Measurements from ENCODE around the gene KRT5. TPM values are rescaled to one million over a fixed set of nuclear protein-coding genes. Genes with fewer than 3 reads are reported as not detected.

The KRT5 gene
- total and polyA plus RNA-seq, 2 donors (not counting 1 experiment from before 2014, with no cell fraction given) = 0.82 TPM; not detected in 1

DNA sequence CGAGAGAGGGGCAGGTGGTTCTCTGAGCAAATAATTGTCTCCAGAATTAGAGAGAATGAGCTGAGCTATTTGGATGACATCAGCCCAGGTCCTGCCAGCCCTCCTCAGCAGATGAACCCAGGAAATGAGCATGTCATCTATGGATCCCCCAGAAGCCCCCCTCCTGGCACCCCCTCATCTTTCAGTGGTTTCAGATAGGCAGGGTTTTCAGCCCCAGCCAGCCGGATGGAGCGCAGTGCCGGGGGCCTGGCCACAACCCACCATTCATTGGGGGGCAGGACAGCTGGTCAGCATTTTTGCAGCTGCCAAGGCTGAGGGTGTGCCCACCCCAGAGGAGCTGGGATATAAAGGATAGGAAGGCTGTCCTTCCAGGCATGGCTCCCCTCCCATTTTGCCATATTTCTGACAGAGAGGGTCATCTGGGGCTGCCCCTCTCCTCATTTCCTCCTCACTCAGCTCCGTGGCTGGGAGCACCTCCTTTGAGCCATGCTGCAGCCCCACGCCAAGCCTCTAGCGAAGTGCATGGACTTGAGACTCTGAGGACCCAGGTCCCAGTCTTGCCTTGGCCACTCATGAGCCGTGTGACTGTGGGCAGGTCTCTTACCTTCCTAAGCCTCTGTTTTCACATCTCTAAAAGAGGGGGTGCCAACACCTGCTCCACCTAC is 38.7 kb upstream of the KRT5 start:
- Histone ChIP-seq H3K4me2 (ENCODE audit: extremely low read depth, insufficient read depth, low read length) (no peak overlapping the region), H3K9me3 (ENCODE audit: control insufficient read depth, insufficient read depth, low read depth, low read length) (no peaks in the 10 kb centered on the region), H3K9ac (ENCODE audit: insufficient read depth, low read length) (no peak overlapping the region), H4K20me1 (ENCODE audit: control insufficient read depth, extremely low read depth, insufficient read depth, low read length) (no peaks in the 10 kb centered on the region), H3K36me3 (ENCODE audit: control insufficient read depth, insufficient read depth, low read length) (no peaks in the 10 kb centered on the region), H3K4me3 (replicated peaks in 1 of 4; ENCODE audit: control extremely low read depth in 1 of 4, insufficient read depth in 1 of 4, low read depth in 3 of 4, low read length in 4 of 4) (no peak overlapping the region), H3K4me1 (ENCODE audit: control insufficient read depth, extremely low read depth, insufficient read depth, low read length) (no peaks in the 10 kb centered on the region), H3K27ac (ENCODE audit: insufficient read depth, low read length) (no peak overlapping the region), H3K79me2 (ENCODE audit: control insufficient read depth, insufficient read depth, low read length) (no peaks in the 10 kb centered on the region), H2AFZ (ENCODE audit: low read length) (no peak overlapping the region), H3K27me3 (ENCODE audit: control insufficient read depth, insufficient read depth, low read length) (no peaks in the 10 kb centered on the region)
- no peak for DNase-seq (ENCODE audit: low read depth in 2 of 2)
- TF ChIP-seq EZH2 (IDR thresholded peaks at IDR 0.05; ENCODE audit: low read length, missing control alignments) = no peak
- no peak for TF ChIP-seq CTCF (conservative IDR thresholded peaks at IDR 0.05 in 1 of 2, IDR thresholded peaks at IDR 0.05 in 1 of 2; ENCODE audit: low read depth in 1 of 2, low read length in 2 of 2)

DNA sequence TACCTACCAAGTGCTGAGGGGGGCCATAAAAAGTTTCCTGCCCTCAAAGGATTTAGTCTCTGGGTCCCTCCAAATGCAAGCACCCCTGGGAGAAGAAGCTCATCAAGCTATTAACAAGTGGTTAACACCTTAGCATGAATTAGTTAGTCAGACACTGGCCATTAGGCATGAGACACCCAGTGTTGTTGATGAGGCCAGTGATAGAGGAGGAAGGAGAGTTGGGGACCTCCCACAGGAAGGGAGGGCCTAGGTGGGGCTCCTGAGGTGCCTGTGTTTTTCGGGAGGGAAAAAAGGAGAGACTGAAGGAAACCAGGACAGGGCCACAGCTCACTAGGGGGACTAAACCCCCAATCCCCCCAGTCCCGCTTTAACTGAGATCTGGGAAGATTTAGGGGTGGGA is 37.3 kb upstream of the KRT5 start:
- Histone ChIP-seq H3K4me1 (ENCODE audit: control insufficient read depth, extremely low read depth, insufficient read depth, low read length) (no peaks in the 10 kb centered on the region), H3K36me3 (ENCODE audit: control insufficient read depth, insufficient read depth, low read length) (no peaks in the 10 kb centered on the region), H2AFZ (ENCODE audit: low read length) (no peak overlapping the region), H3K4me3 (replicated peaks in 1 of 4; ENCODE audit: control extremely low read depth in 1 of 4, insufficient read depth in 1 of 4, low read depth in 3 of 4, low read length in 4 of 4) (no peak overlapping the region), H3K27ac (ENCODE audit: insufficient read depth, low read length) (no peak overlapping the region), H3K27me3 (ENCODE audit: control insufficient read depth, insufficient read depth, low read length) (no peaks in the 10 kb centered on the region), H3K9me3 (ENCODE audit: control insufficient read depth, insufficient read depth, low read depth, low read length) (no peaks in the 10 kb centered on the region), H4K20me1 (ENCODE audit: control insufficient read depth, extremely low read depth, insufficient read depth, low read length) (no peaks in the 10 kb centered on the region), H3K79me2 (ENCODE audit: control insufficient read depth, insufficient read depth, low read length) (no peaks in the 10 kb centered on the region), H3K4me2 (ENCODE audit: extremely low read depth, insufficient read depth, low read length) (no peak overlapping the region), H3K9ac (ENCODE audit: insufficient read depth, low read length) (no peak overlapping the region)
- DNase-seq (ENCODE audit: low read depth in 2 of 2) = no peak
- TF ChIP-seq CTCF (conservative IDR thresholded peaks at IDR 0.05 in 1 of 2, IDR thresholded peaks at IDR 0.05 in 1 of 2; ENCODE audit: low read depth in 1 of 2, low read length in 2 of 2) (no peak), EZH2 (IDR thresholded peaks at IDR 0.05; ENCODE audit: low read length, missing control alignments) (no peak)

GRCh38 chr12:52555577-52555976 is 35.4 kb upstream of the KRT5 start:
- no peak for DNase-seq (ENCODE audit: low read depth in 2 of 2)
- Histone ChIP-seq H3K27ac (ENCODE audit: insufficient read depth, low read length) (no peak overlapping the region), H3K4me2 (ENCODE audit: extremely low read depth, insufficient read depth, low read length) (no peak overlapping the region), H3K27me3 (ENCODE audit: control insufficient read depth, insufficient read depth, low read length) (peaks cover 2% of the 10 kb centered on the region), H4K20me1 (ENCODE audit: control insufficient read depth, extremely low read depth, insufficient read depth, low read length) (no peaks in the 10 kb centered on the region), H3K79me2 (ENCODE audit: control insufficient read depth, insufficient read depth, low read length) (no peaks in the 10 kb centered on the region), H3K4me3 (replicated peaks in 1 of 4; ENCODE audit: control extremely low read depth in 1 of 4, insufficient read depth in 1 of 4, low read depth in 3 of 4, low read length in 4 of 4) (no peak overlapping the region), H2AFZ (ENCODE audit: low read length) (no peak overlapping the region), H3K9ac (ENCODE audit: insufficient read depth, low read length) (no peak overlapping the region), H3K4me1 (ENCODE audit: control insufficient read depth, extremely low read depth, insufficient read depth, low read length) (no peaks in the 10 kb centered on the region), H3K9me3 (ENCODE audit: control insufficient read depth, insufficient read depth, low read depth, low read length) (no peaks in the 10 kb centered on the region), H3K36me3 (ENCODE audit: control insufficient read depth, insufficient read depth, low read length) (no peaks in the 10 kb centered on the region)
- no peak for TF ChIP-seq CTCF (conservative IDR thresholded peaks at IDR 0.05 in 1 of 2, IDR thresholded peaks at IDR 0.05 in 1 of 2; ENCODE audit: low read depth in 1 of 2, low read length in 2 of 2)
- TF ChIP-seq EZH2 (IDR thresholded peaks at IDR 0.05; ENCODE audit: low read length, missing control alignments) = no peak
